ENCODE data around the gene LRRC4.

DNA sequence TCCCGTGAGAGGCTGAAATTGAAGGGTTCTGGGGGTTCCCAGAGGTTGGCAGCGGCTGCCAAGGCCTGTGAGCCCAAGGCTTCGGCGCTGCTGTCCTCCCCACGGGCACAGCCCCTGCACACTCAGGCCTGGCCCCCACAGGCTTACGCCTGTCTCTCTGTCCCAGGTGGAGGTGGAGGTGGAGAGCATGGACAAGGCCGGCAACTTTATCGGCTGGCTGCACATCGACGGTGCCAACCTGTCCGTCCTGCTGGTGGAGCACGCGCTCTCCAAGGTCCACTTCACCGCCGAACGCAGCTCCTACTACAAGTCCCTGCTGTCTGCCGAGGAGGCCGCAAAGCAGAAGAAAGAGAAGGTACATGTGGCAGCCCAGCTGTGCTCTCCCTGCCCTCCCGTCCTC, 43.1 kb upstream of the LRRC4 start:
- no peak for TF ChIP-seq CTCF (IDR thresholded peaks at IDR 0.05; ENCODE audit: extremely low read depth in 1 of 2, insufficient read depth in 1 of 2, low read depth in 1 of 2, low read length in 2 of 2)
- no peak for TF ChIP-seq POLR2A (IDR thresholded peaks at IDR 0.05; ENCODE audit: low read depth, low read length)
- no peak for TF ChIP-seq FOS (IDR thresholded peaks at IDR 0.05; ENCODE audit: borderline replicate concordance, insufficient read depth, low read length)
- TF ChIP-seq MAX (IDR thresholded peaks at IDR 0.05; ENCODE audit: insufficient read depth, insufficient read length) = no peak
- TF ChIP-seq POLR2AphosphoS5 (IDR thresholded peaks at IDR 0.05; ENCODE audit: insufficient read depth, low read depth, low read length) = no peak
- no peak for TF ChIP-seq JUN (IDR thresholded peaks at IDR 0.05; ENCODE audit: borderline replicate concordance, insufficient read depth, insufficient read length, low read depth)
